DOHH2 (cell line): Measurements from ENCODE around the gene FOXB2.
A peak's percentile ranks its signal among the peaks of the same experiment; 100 is the strongest.

Experiments used
- H3F3A ChIP-seq: fragments of 200-600 bp; sonication (generic), shearing (Covaris generic); 2 replicates; pipeline ENCODE4 v1.6.0; 2016; ENCODE audit warnings: antibody characterized with exemption, mild to moderate bottlenecking; ENCODE audit not compliant: control insufficient read depth, insufficient read depth
- H3K27ac ChIP-seq: fragments of 200-600 bp; sonication (generic); 2 replicates; pipeline ENCODE4 v1.5.1; 2014; ENCODE audit warnings: low read depth, mild to moderate bottlenecking, low read length, moderate library complexity
- H3K27me3 ChIP-seq: fragments of 200-600 bp; sonication (generic); 2 replicates; pipeline ENCODE4 v1.6.1; 2014; ENCODE audit warnings: mild to moderate bottlenecking, low read length, mixed read lengths; ENCODE audit not compliant: control insufficient read depth
- H3K36me3 ChIP-seq: fragments of 200-600 bp; sonication (generic); 2 replicates; pipeline ENCODE4 v1.6.1; 2014; ENCODE audit warnings: mild to moderate bottlenecking, low read length, moderate library complexity, mixed read lengths; ENCODE audit not compliant: control insufficient read depth
- H3K4me1 ChIP-seq: fragments of 200-600 bp; sonication (generic); 2 replicates; pipeline ENCODE4 v1.6.1; 2014; ENCODE audit warnings: mild to moderate bottlenecking, low read length, mixed read lengths; ENCODE audit not compliant: control insufficient read depth
- H3K4me2 ChIP-seq: fragments of 200-600 bp; sonication (generic); 2 replicates; pipeline ENCODE4 v1.6.0; 2014; ENCODE audit warnings: mild to moderate bottlenecking, low read length, moderate library complexity
- H3K4me3 ChIP-seq: fragments of 200-600 bp; sonication (generic); 2 replicates; pipeline ENCODE4 v1.5.1; 2014; ENCODE audit warnings: mild to moderate bottlenecking, low read length, mixed read lengths
- H3K79me2 ChIP-seq: fragments of 200-600 bp; sonication (generic); 2 replicates; pipeline ENCODE4 v1.6.1; 2014; ENCODE audit warnings: mild to moderate bottlenecking, low read length, mixed read lengths; ENCODE audit not compliant: control insufficient read depth
- H3K9me2 ChIP-seq: fragments of 200-600 bp; sonication (generic); replicated peaks from 2 replicates; pipeline ENCODE4 v1.6.1; 2014; ENCODE audit warnings: mild to moderate bottlenecking, low read length, mixed read lengths; ENCODE audit not compliant: control insufficient read depth
- H3K9me3 ChIP-seq: fragments of 200-600 bp; sonication (generic); 2 replicates; pipeline ENCODE4 v1.6.1; 2014; ENCODE audit warnings: antibody characterized with exemption, low read length, mixed read lengths; ENCODE audit not compliant: control insufficient read depth, insufficient read depth
- H4K20me1 ChIP-seq: fragments of 200-600 bp; sonication (generic); 2 replicates; pipeline ENCODE4 v1.6.0; 2014; ENCODE audit warnings: low read depth, mild to moderate bottlenecking, antibody characterized with exemption, low read length, moderate library complexity; ENCODE audit not compliant: control insufficient read depth, insufficient read depth
- CTCF ChIP-seq: fragments of 200-600 bp; sonication (generic); IDR thresholded peaks from one replicate; pipeline ENCODE4 v1.5.1; 2014; ENCODE audit warnings: antibody characterized with exemption, mild to moderate bottlenecking, low read depth, low read length; ENCODE audit not compliant: poor library complexity, severe bottlenecking
- EZH2phosphoT487 ChIP-seq: fragments of 200-600 bp; sonication (generic); IDR thresholded peaks from 2 replicates; pipeline ENCODE4 v1.6.1; 2017; ENCODE audit warnings: borderline replicate concordance, mild to moderate bottlenecking, antibody characterized with exemption, low read length, moderate library complexity, mixed read lengths

FOXB2 gene

GRCh38 chr9:76984486-76984885, 35.0 kb upstream of the FOXB2 start:
- Histone ChIP-seq H3K9me3 (no peaks in the 10 kb centered on the region), H3F3A (no peaks in the 10 kb centered on the region), H3K9me2 (no peaks in the 10 kb centered on the region), H4K20me1 (no peaks in the 10 kb centered on the region), H3K27ac (no peak overlapping the region), H3K4me1 (no peaks in the 10 kb centered on the region), H3K4me2 (no peak overlapping the region), H3K27me3 (peaks cover 9% of the 10 kb centered on the region; the same call in 1 of the 2 replicates), H3K4me3 (no peak overlapping the region), H3K36me3 (no peaks in the 10 kb centered on the region), H3K79me2 (no peaks in the 10 kb centered on the region)
- TF ChIP-seq EZH2phosphoT487 (no peak), CTCF (no peak)

- H3K4me1 ChIP-seq = no peaks in the 10 kb centered on the region
- H4K20me1 ChIP-seq = no peaks in the 10 kb centered on the region
- no peaks in the 10 kb centered on the region for H3K36me3 ChIP-seq
- H3K27me3 ChIP-seq = peaks cover 11% of the 10 kb centered on the region; the same call in 1 of the 2 replicates
- no peak overlapping the region for H3K4me2 ChIP-seq
- no peaks in the 10 kb centered on the region for H3F3A ChIP-seq
- no peaks in the 10 kb centered on the region for H3K79me2 ChIP-seq
- H3K4me3 ChIP-seq = no peak overlapping the region
- H3K9me2 ChIP-seq = no peaks in the 10 kb centered on the region
- no peaks in the 10 kb centered on the region for H3K9me3 ChIP-seq
- H3K27ac ChIP-seq = no peak overlapping the region
- TF ChIP-seq EZH2phosphoT487 (no peak), CTCF (no peak)
Observed at GRCh38 chr9:76985581-76985980, 33.9 kb upstream of the FOXB2 start.

- no peak for TF ChIP-seq EZH2phosphoT487
- peak; percentile 48 for TF ChIP-seq CTCF
- Histone ChIP-seq H4K20me1 (no peaks in the 10 kb centered on the region), H3K9me2 (no peaks in the 10 kb centered on the region), H3K4me3 (no peak overlapping the region), H3K4me1 (no peaks in the 10 kb centered on the region), H3K27ac (no peak overlapping the region), H3K27me3 (0 out of 2 replicates have a peak, but pooled peaks cover 11% of the 10 kb centered on the region), H3F3A (no peaks in the 10 kb centered on the region), H3K9me3 (no peaks in the 10 kb centered on the region), H3K79me2 (no peaks in the 10 kb centered on the region), H3K36me3 (no peaks in the 10 kb centered on the region), H3K4me2 (no peak overlapping the region)
Observed at GRCh38 chr9:76987594-76988200, 31.8 kb upstream of the FOXB2 start.

GRCh38 chr9:76988941-76989340, 30.5 kb upstream of the FOXB2 start:
- H3K4me2 ChIP-seq = no peak overlapping the region
- TF ChIP-seq CTCF (no peak), EZH2phosphoT487 (no peak)
- no peak overlapping the region for H3K4me3 ChIP-seq
- H3K79me2 ChIP-seq = no peaks in the 10 kb centered on the region
- H3K27ac ChIP-seq = no peak overlapping the region
- no peaks in the 10 kb centered on the region for H3K4me1 ChIP-seq
- no peaks in the 10 kb centered on the region for H3K9me3 ChIP-seq
- 0 out of 2 replicates have a peak, but pooled peaks cover 11% of the 10 kb centered on the region for H3K27me3 ChIP-seq
- H3K36me3 ChIP-seq = no peaks in the 10 kb centered on the region
- no peaks in the 10 kb centered on the region for H3K9me2 ChIP-seq
- no peaks in the 10 kb centered on the region for H4K20me1 ChIP-seq
- H3F3A ChIP-seq = no peaks in the 10 kb centered on the region
